OCI-LY3 (cell line): Measurements from ENCODE around the gene ANKRD37.
"Not testable (repeated sequence)": the region's sequence is repeated elsewhere in the genome, so short reads cannot be mapped to it uniquely, and the experiment has no call there.

Source experiments
- H2AFZ ChIP-seq: fragments of 200-600, 300-600 bp; shearing (Covaris generic); 2 replicates; pipeline ENCODE4 v1.6.0; 2014; ENCODE audit warnings: antibody characterized with exemption, low read depth, low read length
- H3K27ac ChIP-seq: fragments of 200-600, 300-600 bp; sonication (generic); 2 replicates; pipeline ENCODE4 v1.5.1; 2014; ENCODE audit warnings: mild to moderate bottlenecking, low read length, moderate library complexity, mixed read lengths
- H3K27me3 ChIP-seq: fragments of 200-600, 300-600 bp; sonication (generic); 2 replicates; pipeline ENCODE4 v1.6.1; 2014; ENCODE audit warnings: low read depth, low read length, mixed read lengths
- H3K36me3 ChIP-seq: fragments of 200-600, 300-600 bp; sonication (generic); replicated peaks from 2 replicates; pipeline ENCODE3; 2014; ENCODE audit warnings: low read depth, low read length, mixed read lengths
- H3K4me1 ChIP-seq: fragments of 300-600, 200-600 bp; sonication (generic); 2 replicates; pipeline ENCODE4 v1.6.1; 2014; ENCODE audit warnings: low read length, mixed read lengths
- H3K4me2 ChIP-seq: fragments of 200-600, 300-600 bp; sonication (generic); 2 replicates; pipeline ENCODE4 v1.6.1; 2014; ENCODE audit warnings: low read length, mixed read lengths
- H3K4me3 ChIP-seq: fragments of 300-600, 200-600 bp; sonication (generic); 2 replicates; pipeline ENCODE4 v1.5.1; 2014; ENCODE audit warnings: antibody characterized with exemption, mild to moderate bottlenecking, low read length, moderate library complexity
- H3K79me2 ChIP-seq: fragments of 300-600, 200-600 bp; shearing (Covaris generic); 2 replicates; pipeline ENCODE4 v1.6.1; 2014; ENCODE audit warnings: mild to moderate bottlenecking, low read length, mixed read lengths
- H3K9ac ChIP-seq: fragments of 300-600, 200-600 bp; shearing (Covaris generic); 2 replicates; pipeline ENCODE4 v1.6.0; 2014; ENCODE audit warnings: mild to moderate bottlenecking, low read length, moderate library complexity
- H3K9me3 ChIP-seq: fragments of 200-600, 300-600 bp; shearing (Covaris generic); 2 replicates; pipeline ENCODE4 v1.6.1; 2014; ENCODE audit warnings: low read length, mixed read lengths; ENCODE audit not compliant: insufficient read depth
- H4K20me1 ChIP-seq: fragments of 200-600, 300-600 bp; sonication (generic); 2 replicates; pipeline ENCODE4 v1.6.1; 2016; ENCODE audit warnings: low read length, mixed read lengths; ENCODE audit not compliant: insufficient read depth
- EZH2phosphoT487 ChIP-seq: fragments of 200-600 bp; shearing (Covaris generic); IDR thresholded peaks from 2 replicates; pipeline ENCODE4 v1.6.1; 2018; ENCODE audit warnings: antibody characterized with exemption, mixed run types, low read depth
- TF ChIP-seq, protein P1 (sequence below): fragments of 200-600, 300-600 bp; sonication (generic); IDR thresholded peaks from 2 replicates; pipeline ENCODE4 v1.5.1; 2014; ENCODE audit warnings: antibody characterized with exemption, low read length, low read depth

The ANKRD37 gene

GRCh38 chr4:185358959-185359358 is 37.7 kb upstream of the ANKRD37 start:
- H4K20me1 ChIP-seq: no peaks in the 10 kb centered on the region
- H3K79me2 ChIP-seq: no peaks in the 10 kb centered on the region
- TF ChIP-seq, protein P1, sequence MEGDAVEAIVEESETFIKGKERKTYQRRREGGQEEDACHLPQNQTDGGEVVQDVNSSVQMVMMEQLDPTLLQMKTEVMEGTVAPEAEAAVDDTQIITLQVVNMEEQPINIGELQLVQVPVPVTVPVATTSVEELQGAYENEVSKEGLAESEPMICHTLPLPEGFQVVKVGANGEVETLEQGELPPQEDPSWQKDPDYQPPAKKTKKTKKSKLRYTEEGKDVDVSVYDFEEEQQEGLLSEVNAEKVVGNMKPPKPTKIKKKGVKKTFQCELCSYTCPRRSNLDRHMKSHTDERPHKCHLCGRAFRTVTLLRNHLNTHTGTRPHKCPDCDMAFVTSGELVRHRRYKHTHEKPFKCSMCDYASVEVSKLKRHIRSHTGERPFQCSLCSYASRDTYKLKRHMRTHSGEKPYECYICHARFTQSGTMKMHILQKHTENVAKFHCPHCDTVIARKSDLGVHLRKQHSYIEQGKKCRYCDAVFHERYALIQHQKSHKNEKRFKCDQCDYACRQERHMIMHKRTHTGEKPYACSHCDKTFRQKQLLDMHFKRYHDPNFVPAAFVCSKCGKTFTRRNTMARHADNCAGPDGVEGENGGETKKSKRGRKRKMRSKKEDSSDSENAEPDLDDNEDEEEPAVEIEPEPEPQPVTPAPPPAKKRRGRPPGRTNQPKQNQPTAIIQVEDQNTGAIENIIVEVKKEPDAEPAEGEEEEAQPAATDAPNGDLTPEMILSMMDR: no peak
- no peak for TF ChIP-seq EZH2phosphoT487
- no peak overlapping the region for H3K4me3 ChIP-seq
- H3K36me3 ChIP-seq: peaks cover 7% of the 10 kb centered on the region
- peaks cover 25% of the 10 kb centered on the region for H3K4me1 ChIP-seq
- H3K27ac ChIP-seq: no peak overlapping the region
- no peak overlapping the region for H2AFZ ChIP-seq
- H3K4me2 ChIP-seq: no peak overlapping the region
- no peaks in the 10 kb centered on the region for H3K9me3 ChIP-seq
- H3K9ac ChIP-seq: no peak overlapping the region
- H3K27me3 ChIP-seq: no peaks in the 10 kb centered on the region

DNA sequence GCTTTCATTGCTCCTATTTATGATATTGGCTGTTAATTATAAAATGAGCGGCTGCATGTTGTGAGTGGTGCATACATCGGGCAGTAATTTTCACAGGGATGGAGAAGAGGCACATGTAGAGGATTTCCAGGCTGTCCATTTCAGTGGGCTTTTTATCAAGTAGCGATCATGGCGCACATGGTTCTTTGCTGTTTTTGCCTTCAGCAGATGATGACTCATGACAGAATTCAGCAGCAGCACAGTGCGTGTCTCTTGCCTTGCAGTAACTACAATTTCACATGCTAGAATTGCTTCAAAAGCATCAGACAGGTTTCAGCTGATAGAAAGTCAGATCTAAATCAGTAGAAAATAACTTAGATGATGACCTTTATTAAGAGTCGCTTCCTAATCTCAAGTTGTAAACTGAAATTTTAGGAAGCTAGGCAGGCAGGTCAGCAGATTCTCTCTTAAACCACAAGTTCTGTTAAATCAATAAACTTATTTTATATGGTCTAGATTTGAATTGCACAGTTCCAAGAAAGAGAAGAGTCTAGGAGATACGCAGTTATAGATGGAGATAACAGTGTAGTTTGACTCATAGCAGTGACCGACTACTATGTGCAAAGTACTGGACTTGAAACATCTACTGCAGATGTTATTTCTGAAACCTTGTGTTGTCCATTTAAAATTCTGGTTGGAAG is 36.7 kb upstream of the ANKRD37 start:
- TF ChIP-seq EZH2phosphoT487: no peak
- TF ChIP-seq, protein P1: no peak
- no peak overlapping the region for H3K4me2 ChIP-seq
- no peak overlapping the region for H3K9ac ChIP-seq
- H2AFZ ChIP-seq: no peak overlapping the region
- peaks cover 4% of the 10 kb centered on the region for H3K36me3 ChIP-seq
- H4K20me1 ChIP-seq: no peaks in the 10 kb centered on the region
- H3K27me3 ChIP-seq: no peaks in the 10 kb centered on the region
- no peak overlapping the region for H3K27ac ChIP-seq
- peaks cover 25% of the 10 kb centered on the region for H3K4me1 ChIP-seq
- no peaks in the 10 kb centered on the region for H3K9me3 ChIP-seq
- H3K4me3 ChIP-seq: no peak overlapping the region
- H3K79me2 ChIP-seq: no peaks in the 10 kb centered on the region

DNA sequence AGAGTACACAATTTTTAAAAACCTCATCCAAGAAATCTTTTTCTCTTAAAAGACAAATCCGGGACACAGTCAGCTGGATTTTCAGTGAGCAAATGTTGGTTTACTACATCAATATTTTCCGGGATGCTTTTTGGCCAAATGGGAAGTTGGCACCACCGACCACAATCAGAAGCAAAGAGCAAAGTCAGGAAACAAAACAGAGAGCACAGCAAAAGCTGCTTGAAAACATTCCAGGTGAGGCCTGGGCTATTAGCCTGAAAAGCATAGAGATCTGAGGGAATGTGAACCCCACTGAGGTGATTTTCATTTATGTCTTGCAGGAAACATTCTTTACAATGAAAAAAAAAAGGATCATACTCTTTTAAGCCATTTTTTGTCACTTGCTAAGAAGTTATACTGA is 34.8 kb upstream of the ANKRD37 start:
- H3K36me3 ChIP-seq: peaks cover 4% of the 10 kb centered on the region
- no peak overlapping the region for H3K4me2 ChIP-seq
- H3K4me1 ChIP-seq: peaks cover 20% of the 10 kb centered on the region
- H3K27me3 ChIP-seq: no peaks in the 10 kb centered on the region
- H3K4me3 ChIP-seq: no peak overlapping the region
- TF ChIP-seq, protein P1: no peak
- TF ChIP-seq EZH2phosphoT487: no peak
- no peak overlapping the region for H3K27ac ChIP-seq
- H4K20me1 ChIP-seq: no peaks in the 10 kb centered on the region
- no peaks in the 10 kb centered on the region for H3K79me2 ChIP-seq
- H3K9ac ChIP-seq: no peak overlapping the region
- H3K9me3 ChIP-seq: no peaks in the 10 kb centered on the region
- H2AFZ ChIP-seq: no peak overlapping the region

- H3K4me1 ChIP-seq: peaks cover 13% of the 10 kb centered on the region
- not testable (repeated sequence) for H4K20me1 ChIP-seq, H3K9ac ChIP-seq, H3K4me3 ChIP-seq, H3K79me2 ChIP-seq, H3K27ac ChIP-seq, H3K9me3 ChIP-seq, H3K36me3 ChIP-seq, H3K4me2 ChIP-seq, H2AFZ ChIP-seq, H3K27me3 ChIP-seq
These were observed 34.1 kb upstream of the ANKRD37 start for GRCh38 chr4:185362570-185362969.
